Measurements from ENCODE around the gene PPP1R16B. TPM values are rescaled to one million over a fixed set of nuclear protein-coding genes. Genes with fewer than 3 reads are reported as not detected.
A peak's percentile ranks its signal among the peaks of the same experiment; 100 is the strongest.

The PPP1R16B gene
- total and polyA plus RNA-seq, 10 of the 15 experiments (the other 5 are each of a cell fraction or from before 2014, with no cell fraction given), result 13.4 to 90.2 (median 66.7) TPM

GRCh38 chr20:38926142-38926933 is 120.8 kb downstream of the PPP1R16B start, which contains the start of gene FAM83D:
Gene FAM83D (plus strand): TSS chr20:38926417. CDS start chr20:38926443, 26 bp downstream.
- Histone ChIP-seq H3K79me2 (ENCODE audit: control insufficient read depth, insufficient read depth, low read length) (peaks cover 50% of the 10 kb centered on the region), H3K27me3 (replicated peaks in 1 of 2; ENCODE audit: control insufficient read depth in 2 of 2, insufficient read depth in 2 of 2, low read length in 1 of 2) (no peaks in the 10 kb centered on the region), H3K27ac (ENCODE audit: control insufficient read depth, insufficient read depth) (peak within 1 kb of the TSS; percentile 78), H3K4me3 (peak within 1 kb of the TSS; percentile 78), H3K36me3 (ENCODE audit: control insufficient read depth in 2 of 2, insufficient read depth in 2 of 2, low read length in 1 of 2) (no peaks in the 10 kb centered on the region; a peak in 1 of 4 replicates), H3K4me2 (ENCODE audit: control insufficient read depth, insufficient read depth) (peak within 1 kb of the TSS; percentile 75), H2AFZ (ENCODE audit: control insufficient read depth, low read depth, low read length) (peak within 1 kb of the TSS; percentile 69), H3K9me3 (replicated peaks; ENCODE audit: control insufficient read depth, insufficient read depth, low read length) (no peaks in the 10 kb centered on the region), H3K9ac (ENCODE audit: control insufficient read depth, insufficient read depth, low read length) (peak within 1 kb of the TSS; percentile 88), H4K20me1 (ENCODE audit: control insufficient read depth, insufficient read depth) (no peaks in the 10 kb centered on the region), H3K4me1 (ENCODE audit: control insufficient read depth, insufficient read depth, low read length) (peaks cover 12% of the 10 kb centered on the region)
- SMC1A ChIA-PET (ENCODE audit: uncharacterized antibody, unreplicated experiment), result interaction anchor here (1.3 to 6.6 kb wide), 6 partner anchors 36 to 125 kb away, joined by 3 to 54 read pairs (median 5); partner anchors contain the start of gene DHX35
- no TSS peak for BruUV-seq (replicated peaks)
- peak; percentile 89 for FAIRE-seq
- peak; percentile 92 for DNase-seq (ENCODE audit: low read depth, low spot score)
- intact Hi-C loops (cut with micrococcal nuclease; ENCODE audit: unreplicated experiment) (loop anchor here (1.0 to 5.0 kb wide), 3 partner anchors 71 to 279 kb away; no protein-coding TSS in a partner anchor), in situ Hi-C loops (cut with MboI) (no loop called here)
- ATAC-seq, result peak; percentile 96
- WGBS (ENCODE audit: insufficient coverage, insufficient replicate concordance, low lambda C conversion rate, missing lambda C conversion rate), result under 1% methylated on average over 94 of the region's 95 CpGs
- POLR2A ChIA-PET, result interaction anchor here (0.6 to 1.4 kb wide), 3 partner anchors 41 to 123 kb away, joined by 4 to 6 read pairs (median 4); no protein-coding TSS in a partner anchor
- CTCF ChIA-PET, result interaction anchor here (0.6 to 12.8 kb wide), 15 partner anchors 9 to 174 kb away, joined by 3 to 182 read pairs (median 4); partner anchors contain the start of gene DHX35
- RAD21 ChIA-PET (ENCODE audit: unreplicated experiment), result interaction anchor here (0.8 to 11.9 kb wide), 10 partner anchors 10 to 128 kb away, joined by 3 to 91 read pairs (median 4); partner anchors contain the start of genes DHX35 and PPP1R16B
- TF ChIP-seq DPF2 (IDR thresholded peaks at IDR 0.05) (peak; percentile 50; the same call in 1 of the 2 replicates), SREBF1 (IDR thresholded peaks at IDR 0.05; ENCODE audit: low read length) (no peak), CHD2 (IDR thresholded peaks at IDR 0.05; ENCODE audit: borderline replicate concordance, low read depth, low read length) (peak; percentile 80; the same call in 1 of the 2 replicates), CREB1 (IDR thresholded peaks at IDR 0.05; ENCODE audit: low read depth) (peak; percentile 69; the same call in 1 of the 2 replicates), LARP7 (IDR thresholded peaks at IDR 0.05) (peak; percentile 52), ZNF24 (IDR thresholded peaks at IDR 0.05) (peak; percentile 59), SRF (IDR thresholded peaks at IDR 0.05; ENCODE audit: low read depth in 2 of 2, low read length in 2 of 2) (no peak), RCOR1 (conservative IDR thresholded peaks at IDR 0.05; ENCODE audit: low read depth, low read length) (0 out of 2 replicates have a peak, but pooled peaks have one; percentile 15), NRF1 (conservative IDR thresholded peaks at IDR 0.05; ENCODE audit: low read depth, low read length) (no peak), CBFB (IDR thresholded peaks at IDR 0.05; ENCODE audit: low read depth) (peak; percentile 55; the same call in 1 of the 2 replicates), RELA (IDR thresholded peaks at IDR 0.05; ENCODE audit: borderline replicate concordance, partially characterized antibody) (no peak), BCL11A (IDR thresholded peaks at IDR 0.05; ENCODE audit: low read depth, low read length) (no peak), SPI1 (IDR thresholded peaks at IDR 0.05; ENCODE audit: borderline replicate concordance, insufficient read depth, low read depth, low read length) (no peak), MXI1 (IDR thresholded peaks at IDR 0.05; ENCODE audit: low read depth, low read length) (peak; percentile 97), STAT3 (IDR thresholded peaks at IDR 0.05; ENCODE audit: low read depth, low read length) (no peak), GABPA (IDR thresholded peaks at IDR 0.05; ENCODE audit: low read depth) (no peak), CEBPZ (IDR thresholded peaks at IDR 0.05; ENCODE audit: low read depth, low read length) (no peak), ZNF274 (IDR thresholded peaks at IDR 0.05; ENCODE audit: insufficient read depth, insufficient read length) (no peak), MAX (IDR thresholded peaks at IDR 0.05; ENCODE audit: low read depth, low read length) (peak; percentile 59; the same call in 1 of the 2 replicates)

Measured in GM12878 (cell line).